ENCODE results near the gene RELCH.

DNA sequence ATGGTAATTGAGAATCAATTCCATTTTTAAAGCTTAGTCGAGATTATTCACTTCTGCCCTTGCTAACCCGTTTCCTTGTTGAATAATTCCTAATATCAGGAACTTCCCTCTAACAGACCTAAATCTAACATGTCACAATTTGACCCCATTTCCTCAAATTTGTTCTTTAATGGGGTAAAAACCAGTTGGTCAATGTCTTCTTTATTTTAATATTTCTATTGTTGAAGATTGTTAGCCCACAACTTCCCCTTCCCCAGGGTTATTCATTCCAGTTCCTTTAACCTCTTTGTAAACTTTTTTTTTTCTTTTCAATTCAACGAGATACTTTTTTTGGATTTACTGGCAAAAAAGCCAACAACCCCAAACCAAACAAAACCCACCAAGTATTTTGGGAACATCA, 145.4 kb downstream of the RELCH start:
- no peak for TF ChIP-seq TAF1 (IDR thresholded peaks at IDR 0.05; ENCODE audit: borderline replicate concordance, low read depth, low read length)
- no peak for TF ChIP-seq POLR2A (IDR thresholded peaks at IDR 0.05; ENCODE audit: low read depth, low read length)

All from GM12892 (cell line).